NB4 (cell line): ENCODE results near the gene TBC1D10B.

Experiments used
- MYC ChIP-seq: IDR thresholded peaks from 2 replicates; pipeline ENCODE4 v1.6.1; 2011; ENCODE audit warnings: low read depth, low read length
- TF ChIP-seq, protein P1 (sequence below): IDR thresholded peaks from one replicate; pipeline ENCODE4 v1.5.1; 2012; ENCODE audit warnings: low read depth, low read length

DNA sequence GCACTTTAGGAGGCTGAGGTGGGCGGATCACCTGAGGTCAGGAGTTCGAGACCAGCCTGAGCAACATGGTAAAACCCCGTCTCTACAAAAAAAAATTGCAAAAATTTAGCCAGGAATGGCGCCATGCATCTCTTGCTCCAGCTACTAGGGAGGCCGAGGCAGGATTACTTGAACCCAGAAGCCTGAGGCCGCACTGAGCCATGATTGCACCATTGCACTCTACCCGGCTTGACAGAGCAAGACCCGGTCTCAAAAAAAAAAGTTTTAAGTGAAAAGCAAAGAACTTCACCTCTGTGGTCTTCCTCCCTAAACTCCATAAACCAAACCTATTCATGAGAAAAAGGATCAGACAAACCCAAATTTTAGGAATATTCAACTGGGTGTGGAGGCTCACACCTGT, 22.2 kb downstream of the TBC1D10B start:
- TF ChIP-seq, protein P1, sequence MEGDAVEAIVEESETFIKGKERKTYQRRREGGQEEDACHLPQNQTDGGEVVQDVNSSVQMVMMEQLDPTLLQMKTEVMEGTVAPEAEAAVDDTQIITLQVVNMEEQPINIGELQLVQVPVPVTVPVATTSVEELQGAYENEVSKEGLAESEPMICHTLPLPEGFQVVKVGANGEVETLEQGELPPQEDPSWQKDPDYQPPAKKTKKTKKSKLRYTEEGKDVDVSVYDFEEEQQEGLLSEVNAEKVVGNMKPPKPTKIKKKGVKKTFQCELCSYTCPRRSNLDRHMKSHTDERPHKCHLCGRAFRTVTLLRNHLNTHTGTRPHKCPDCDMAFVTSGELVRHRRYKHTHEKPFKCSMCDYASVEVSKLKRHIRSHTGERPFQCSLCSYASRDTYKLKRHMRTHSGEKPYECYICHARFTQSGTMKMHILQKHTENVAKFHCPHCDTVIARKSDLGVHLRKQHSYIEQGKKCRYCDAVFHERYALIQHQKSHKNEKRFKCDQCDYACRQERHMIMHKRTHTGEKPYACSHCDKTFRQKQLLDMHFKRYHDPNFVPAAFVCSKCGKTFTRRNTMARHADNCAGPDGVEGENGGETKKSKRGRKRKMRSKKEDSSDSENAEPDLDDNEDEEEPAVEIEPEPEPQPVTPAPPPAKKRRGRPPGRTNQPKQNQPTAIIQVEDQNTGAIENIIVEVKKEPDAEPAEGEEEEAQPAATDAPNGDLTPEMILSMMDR: no peak
- no peak for TF ChIP-seq MYC
